PFSK-1 (cell line): Measurements from ENCODE around the gene RABGAP1L.

ENCODE experiments used
- POLR2AphosphoS5 ChIP-seq: IDR thresholded peaks from 2 replicates; pipeline ENCODE4 v1.6.1; 2012; ENCODE audit warnings: low read depth, mild to moderate bottlenecking, control low read depth, low read length, moderate library complexity
- SIN3A ChIP-seq: IDR thresholded peaks from 2 replicates; pipeline ENCODE4 v1.6.1; 2012; ENCODE audit warnings: mild to moderate bottlenecking, low read length, moderate library complexity, borderline replicate concordance; ENCODE audit not compliant: insufficient read depth
- TF ChIP-seq, protein P1 (sequence below), 2 experiments: IDR thresholded peaks; 2 replicates each; pipeline versions ENCODE4 v1.6.1 to v1.8.0; 2011 to 2012; ENCODE audit warnings: low read depth in 2 of 2, low read length in 2 of 2, control low read depth in 1 of 2, inconsistent platforms in 1 of 2, mild to moderate bottlenecking in 1 of 2, moderate library complexity in 1 of 2; ENCODE audit not compliant: insufficient read depth in 1 of 2

DNA sequence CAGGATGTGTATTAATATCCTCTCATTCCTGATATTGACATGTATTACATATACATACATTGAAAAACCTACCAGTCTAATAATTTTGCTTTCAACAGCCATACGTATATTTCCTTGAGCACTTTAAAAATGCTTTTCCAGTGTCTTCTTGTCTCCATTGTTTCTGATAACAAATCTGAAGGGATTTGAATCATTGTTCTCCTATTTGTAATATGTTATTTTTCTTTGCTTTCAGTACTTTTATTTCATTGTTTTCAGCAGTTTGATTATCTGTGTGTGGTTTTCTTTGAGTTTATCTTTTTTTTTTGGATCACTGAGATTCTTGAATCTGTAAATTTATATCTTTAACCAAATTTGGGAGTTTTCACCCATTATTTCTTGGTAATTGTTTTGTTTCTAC, 65.3 kb downstream of the RABGAP1L start:
- TF ChIP-seq SIN3A, result no peak
- TF ChIP-seq POLR2AphosphoS5, result no peak
- TF ChIP-seq, protein P1, sequence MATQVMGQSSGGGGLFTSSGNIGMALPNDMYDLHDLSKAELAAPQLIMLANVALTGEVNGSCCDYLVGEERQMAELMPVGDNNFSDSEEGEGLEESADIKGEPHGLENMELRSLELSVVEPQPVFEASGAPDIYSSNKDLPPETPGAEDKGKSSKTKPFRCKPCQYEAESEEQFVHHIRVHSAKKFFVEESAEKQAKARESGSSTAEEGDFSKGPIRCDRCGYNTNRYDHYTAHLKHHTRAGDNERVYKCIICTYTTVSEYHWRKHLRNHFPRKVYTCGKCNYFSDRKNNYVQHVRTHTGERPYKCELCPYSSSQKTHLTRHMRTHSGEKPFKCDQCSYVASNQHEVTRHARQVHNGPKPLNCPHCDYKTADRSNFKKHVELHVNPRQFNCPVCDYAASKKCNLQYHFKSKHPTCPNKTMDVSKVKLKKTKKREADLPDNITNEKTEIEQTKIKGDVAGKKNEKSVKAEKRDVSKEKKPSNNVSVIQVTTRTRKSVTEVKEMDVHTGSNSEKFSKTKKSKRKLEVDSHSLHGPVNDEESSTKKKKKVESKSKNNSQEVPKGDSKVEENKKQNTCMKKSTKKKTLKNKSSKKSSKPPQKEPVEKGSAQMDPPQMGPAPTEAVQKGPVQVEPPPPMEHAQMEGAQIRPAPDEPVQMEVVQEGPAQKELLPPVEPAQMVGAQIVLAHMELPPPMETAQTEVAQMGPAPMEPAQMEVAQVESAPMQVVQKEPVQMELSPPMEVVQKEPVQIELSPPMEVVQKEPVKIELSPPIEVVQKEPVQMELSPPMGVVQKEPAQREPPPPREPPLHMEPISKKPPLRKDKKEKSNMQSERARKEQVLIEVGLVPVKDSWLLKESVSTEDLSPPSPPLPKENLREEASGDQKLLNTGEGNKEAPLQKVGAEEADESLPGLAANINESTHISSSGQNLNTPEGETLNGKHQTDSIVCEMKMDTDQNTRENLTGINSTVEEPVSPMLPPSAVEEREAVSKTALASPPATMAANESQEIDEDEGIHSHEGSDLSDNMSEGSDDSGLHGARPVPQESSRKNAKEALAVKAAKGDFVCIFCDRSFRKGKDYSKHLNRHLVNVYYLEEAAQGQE (IDR thresholded peaks at IDR 0.05; ENCODE audit: insufficient read depth in 1 of 2, low read depth in 2 of 2, low read length in 2 of 2), result no peak
